Hematopoietic multipotent progenitor cell treated with erythropoietin and hydrocortisone succinate and interleukin-3 and kit ligand, for 8 days (in vitro differentiated cells): Measurements from ENCODE around the gene PPP2R5A.
"Not testable (repeated sequence)": the region's sequence is repeated elsewhere in the genome, so short reads cannot be mapped to it uniquely, and the experiment has no call there.

Experiments
- DNase-seq: peaks from one replicate; pipeline ENCODE4 v3.0.0-alpha.2; 2015

The PPP2R5A gene

DNA sequence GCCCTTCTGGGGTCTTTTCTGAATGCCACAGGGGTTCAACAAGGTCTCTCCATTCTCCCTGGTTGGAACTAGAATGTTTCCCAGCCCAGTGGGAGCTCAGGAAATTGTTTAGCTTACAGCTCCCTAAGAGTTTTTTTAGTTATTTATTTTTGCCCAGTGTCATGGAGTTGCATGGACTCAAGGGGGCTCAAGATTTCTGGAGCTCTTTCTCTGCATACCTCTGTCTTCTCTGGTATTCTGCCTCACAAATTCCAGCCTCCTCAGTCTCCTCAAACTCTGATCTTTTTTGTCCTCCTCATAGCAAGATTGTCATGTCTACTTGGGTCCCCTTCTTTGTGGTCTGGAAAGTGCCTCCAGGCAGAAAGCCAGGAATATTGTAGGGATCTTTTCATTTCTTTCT, 15.9 kb upstream of the PPP2R5A start:
- DNase-seq, result no peak

DNA sequence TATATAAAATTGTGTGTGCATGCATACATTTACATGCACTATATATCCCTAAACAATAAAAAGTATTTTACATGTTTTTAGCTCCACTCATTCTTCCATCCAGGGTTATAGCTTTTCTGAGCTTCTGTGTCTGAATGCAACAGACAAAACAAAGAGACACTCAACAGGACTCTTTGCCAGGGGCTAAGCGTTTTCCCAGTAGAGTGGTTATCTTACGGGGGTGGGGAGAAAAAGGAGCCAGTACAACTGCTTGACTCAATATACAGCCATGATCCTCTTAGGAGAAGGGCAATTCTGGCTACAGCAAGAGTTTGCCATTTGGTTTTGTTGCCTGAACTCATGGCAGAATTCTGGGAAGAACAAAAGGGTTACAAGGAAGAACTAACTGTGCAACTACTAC, 14.6 kb upstream of the PPP2R5A start:
- no peak for DNase-seq

DNA sequence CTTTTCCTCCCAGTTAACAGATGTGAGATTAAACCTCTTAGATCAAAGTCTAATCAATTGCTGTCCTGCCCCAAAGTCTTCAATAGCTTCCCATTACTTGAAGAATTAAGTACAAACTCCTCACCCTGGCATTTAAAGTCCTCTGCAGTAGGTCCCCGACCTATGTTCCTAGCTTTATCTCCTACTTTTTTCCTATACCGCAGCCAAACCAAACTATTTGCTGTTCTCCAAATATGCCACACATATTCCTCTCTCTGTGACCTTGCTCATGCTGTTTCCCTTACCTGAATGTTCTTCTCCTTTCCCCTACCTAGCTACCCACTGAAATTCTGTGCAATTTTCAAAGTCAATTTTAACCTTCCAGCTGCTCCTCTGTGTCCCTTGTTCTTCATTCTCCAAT, 14.0 kb upstream of the PPP2R5A start:
- DNase-seq, result no peak

- DNase-seq, result no peak
Observed at GRCh38 chr1:212271823-212272485, 13.3 kb upstream of the PPP2R5A start.

DNA sequence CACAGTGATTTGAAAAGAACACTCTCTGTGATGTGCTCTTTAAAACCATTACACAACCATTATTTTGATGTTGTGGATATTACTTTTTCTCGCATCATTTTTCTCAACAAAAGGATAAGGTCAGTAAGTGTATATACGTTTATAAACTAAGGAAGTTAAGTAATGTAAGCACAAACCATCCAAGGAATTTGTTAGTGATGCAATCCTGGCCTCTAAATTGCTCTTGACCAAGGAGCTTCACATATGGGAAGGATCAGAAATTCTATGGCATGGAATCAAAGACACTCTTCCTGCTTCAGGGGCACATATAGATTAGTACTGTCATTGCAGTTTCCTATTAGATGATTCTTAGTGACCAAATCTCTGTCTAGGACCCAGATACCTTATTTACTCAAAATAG, 3.6 kb upstream of the PPP2R5A start:
- no peak for DNase-seq

- DNase-seq, result no peak
Observed at GRCh38 chr1:212283741-212284140, 1.5 kb upstream of the PPP2R5A start.

DNA sequence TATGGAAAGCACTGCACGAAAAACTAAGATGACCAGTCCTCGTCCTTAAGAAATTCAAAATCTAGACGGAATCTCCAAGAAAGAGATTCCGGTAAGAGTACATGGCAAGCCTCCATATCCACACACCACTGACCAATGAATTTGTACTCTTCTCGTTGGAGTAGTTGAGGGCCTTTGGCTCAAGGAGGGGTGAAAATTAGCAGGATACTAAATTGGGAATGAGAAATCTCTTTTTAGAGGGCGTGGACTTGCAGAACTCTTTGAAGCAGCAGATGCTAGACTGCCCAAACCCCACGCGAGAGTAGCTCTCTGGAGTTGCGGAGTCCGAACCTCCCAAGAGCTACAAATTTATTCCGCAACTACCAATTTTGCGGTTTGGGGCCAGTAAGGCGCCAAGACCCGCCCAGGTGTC, 872 bp upstream of the PPP2R5A start:
- DNase-seq, result no peak

GRCh38 chr1:212285685-212286555, 710 bp downstream of the PPP2R5A start:
- DNase-seq, result peak; percentile 57

GRCh38 chr1:212286556-212287131, 1.4 kb downstream of the PPP2R5A start:
- DNase-seq, result peak; percentile 20

- DNase-seq, result no peak
Observed at GRCh38 chr1:212287261-212287895, 2.2 kb downstream of the PPP2R5A start.

DNA sequence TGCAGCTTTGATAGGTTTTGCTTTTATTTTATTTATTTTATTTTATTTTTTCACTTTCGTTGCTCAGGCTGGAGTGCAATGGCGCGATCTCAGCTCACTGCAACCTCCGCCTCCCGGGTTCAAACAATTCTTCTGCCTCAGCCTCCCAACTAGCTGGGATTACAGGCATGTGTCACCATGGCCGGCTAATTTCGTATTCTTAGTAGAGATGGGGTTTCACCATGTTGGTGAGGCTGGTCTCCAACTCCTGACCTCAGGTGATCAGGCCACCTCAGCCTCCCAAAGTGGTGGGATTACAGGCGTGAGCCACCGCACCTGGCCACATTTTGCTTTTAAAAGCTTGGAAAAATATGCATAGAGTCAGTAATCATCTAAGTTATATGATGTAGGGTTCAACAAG, 2.8 kb downstream of the PPP2R5A start:
- DNase-seq, result not testable (repeated sequence)

GRCh38 chr1:212288615-212289014, 3.4 kb downstream of the PPP2R5A start:
- peak; percentile 42 for DNase-seq

GRCh38 chr1:212289262-212290077, 4.3 kb downstream of the PPP2R5A start:
- DNase-seq, result no peak

DNA sequence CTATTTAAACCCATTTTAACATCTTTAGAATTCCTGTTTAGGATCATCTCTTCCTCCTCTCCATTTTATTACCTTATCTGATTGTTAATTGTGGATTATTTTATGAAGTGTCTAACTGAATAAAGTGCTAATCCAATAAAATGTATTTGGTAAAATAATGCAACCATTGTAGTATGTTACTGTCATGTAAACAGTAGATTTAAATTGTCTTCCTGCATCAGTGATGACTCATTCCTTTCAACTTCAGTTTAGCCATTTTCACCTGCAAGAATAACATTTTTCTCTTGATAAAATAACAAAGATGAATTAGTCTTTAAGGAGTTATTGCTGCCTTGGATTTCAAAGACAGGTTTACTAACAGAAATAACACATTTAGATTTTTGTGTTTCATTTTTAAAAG, 5.4 kb downstream of the PPP2R5A start:
- no peak for DNase-seq

DNA sequence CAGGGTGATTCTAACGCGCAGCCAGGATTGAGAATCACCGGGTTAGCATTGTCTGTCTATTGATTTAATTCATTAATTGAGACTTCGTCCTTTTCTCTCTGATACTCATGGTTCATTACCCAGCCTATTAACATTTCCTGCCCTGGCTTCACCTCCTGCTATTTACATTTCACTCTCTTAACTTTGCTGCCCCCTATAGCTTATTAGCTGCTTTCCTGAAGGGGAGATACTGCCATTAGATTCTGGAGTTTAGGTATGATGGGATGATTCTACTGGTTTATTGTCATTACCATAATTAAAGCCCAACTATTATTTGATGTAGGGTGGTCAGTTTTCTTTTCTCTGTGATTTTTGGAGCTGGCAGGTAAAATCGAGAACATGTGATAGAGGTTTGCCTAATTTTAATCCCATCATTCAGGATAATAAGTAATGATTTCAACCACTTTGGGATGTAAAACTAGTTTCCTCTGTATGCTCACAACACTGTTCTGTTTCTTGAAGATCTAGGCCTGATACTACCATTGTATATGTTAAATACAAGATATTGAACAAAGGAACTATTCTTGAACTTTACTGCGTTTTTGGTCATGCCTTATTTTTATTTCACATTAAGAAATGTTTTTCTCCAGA, 6.4 kb downstream of the PPP2R5A start:
- DNase-seq, result peak; percentile 82

GRCh38 chr1:212292250-212293105, 7.3 kb downstream of the PPP2R5A start:
- DNase-seq, result no peak

- DNase-seq, result no peak
Observed at GRCh38 chr1:212293579-212293978, 8.4 kb downstream of the PPP2R5A start.

GRCh38 chr1:212294983-212295382, 9.8 kb downstream of the PPP2R5A start:
- DNase-seq, result no peak

DNA sequence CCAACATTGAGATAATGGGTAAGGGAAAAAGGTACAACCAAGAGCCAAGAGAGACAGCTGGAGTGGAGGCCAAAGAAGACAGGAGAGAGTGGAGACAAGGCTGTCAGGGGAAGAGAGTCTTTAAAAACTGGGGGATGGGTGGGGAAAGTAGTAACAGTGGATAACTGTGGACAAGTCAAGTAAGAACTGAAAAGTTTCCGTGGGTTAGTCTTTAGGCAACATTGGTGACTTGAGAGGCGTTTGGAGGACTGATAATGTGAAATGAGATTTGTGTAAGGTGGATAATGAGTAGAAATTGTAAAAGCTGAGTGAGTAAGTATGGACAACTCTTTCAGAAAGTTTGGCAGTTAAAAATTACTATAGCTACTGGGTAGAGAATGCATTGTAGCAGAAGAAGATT, 10.4 kb downstream of the PPP2R5A start:
- DNase-seq, result no peak

- DNase-seq, result no peak
Observed at GRCh38 chr1:212297338-212297737, 12.1 kb downstream of the PPP2R5A start.

DNA sequence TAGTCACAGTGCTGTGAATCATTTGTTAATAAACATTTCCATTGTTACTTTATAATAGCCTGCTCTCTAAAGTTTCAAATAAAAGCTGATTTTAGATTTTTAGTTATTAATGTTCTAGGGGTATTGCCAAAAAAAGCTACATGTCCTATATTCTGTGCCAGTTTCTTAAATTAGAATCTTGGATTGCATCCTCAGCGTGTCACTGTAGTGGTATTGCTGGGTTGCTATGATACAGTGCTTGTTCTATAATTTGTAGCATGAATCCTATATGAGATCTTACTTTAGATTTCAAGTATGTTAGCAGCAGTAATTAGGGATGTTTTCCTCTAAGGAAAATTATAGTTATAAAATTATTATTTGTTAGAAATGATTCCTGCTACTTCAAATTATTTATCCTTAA, 16.4 kb downstream of the PPP2R5A start:
- no peak for DNase-seq
